ENCODE results near the gene LONRF3.

- TF ChIP-seq SIN3A (IDR thresholded peaks at IDR 0.05; ENCODE audit: borderline replicate concordance, insufficient read depth, low read length) (no peak), POLR2AphosphoS5 (IDR thresholded peaks at IDR 0.05; ENCODE audit: low read depth, low read length) (no peak), REST (IDR thresholded peaks at IDR 0.05; ENCODE audit: insufficient read depth in 1 of 2, low read depth in 2 of 2, low read length in 2 of 2) (no peak)
These were observed 4.0 kb downstream of the LONRF3 start for GRCh38 chrX:118978451-118978850.
